Caco-2 (cell line): ENCODE measurements around the gene OR5AU1. TPM values are rescaled to one million over a fixed set of nuclear protein-coding genes. Genes with fewer than 3 reads are reported as not detected.

Experiments
- Bru-seq: library from RNA; stranded (reverse); fragments of 400-500 nt; gene quantifications from one replicate; lab custom pipeline; 2021; lab: Mats Ljungman, UMichigan
- BruChase-seq, 2 experiments: library from RNA; stranded (reverse); fragments of 400-500 nt; gene quantifications; one replicate each; lab custom pipeline; 2021; lab: Mats Ljungman, UMichigan
- BruUV-seq: library from RNA; stranded (reverse); fragments of 400-500 nt; replicated peaks from 2 replicates; lab custom pipeline; 2021; lab: Mats Ljungman, UMichigan
- CTCF ChIA-PET: fragments of 300-600 bp; sonication (Branson Sonifier 250); formaldehyde crosslinking; loops from one replicate; lab custom pipeline; 2022; ENCODE audit warnings: antibody characterized with exemption; lab: Charles Lee
- POLR2A ChIA-PET: fragments of 300-600 bp; sonication (Branson Sonifier 250); formaldehyde crosslinking; loops from one replicate; lab custom pipeline; 2022; ENCODE audit warnings: antibody characterized with exemption; lab: Charles Lee
- DNase-seq, 2 experiments: peaks; one replicate each; pipeline versions ENCODE4 v3.0.0 to v3.0.0-alpha.2; 2020 to 2022
- H3K27me3 ChIP-seq: replicated peaks from 2 replicates; pipeline ENCODE4 v1.6.0; 2011; ENCODE audit warnings: low read length; ENCODE audit not compliant: control insufficient read depth, insufficient read depth
- H3K36me3 ChIP-seq: 2 replicates; pipeline ENCODE4 v1.5.1; 2011; ENCODE audit warnings: low read length; ENCODE audit not compliant: control insufficient read depth, insufficient read depth
- H3K4me1 ChIP-seq: fragments of 250-450 bp; sonication (Bioruptor Pico); 2 replicates; pipeline ENCODE4 v1.5.1; 2020; ENCODE audit warnings: mild to moderate bottlenecking
- H3K4me3 ChIP-seq: 2 replicates; pipeline ENCODE4 v1.5.1; 2011; ENCODE audit warnings: low read depth, mild to moderate bottlenecking, control low read depth, low read length
- H3K9me3 ChIP-seq: fragments of 250-450 bp; sonication (Bioruptor Pico); 2 replicates; pipeline ENCODE4 v1.5.1; 2020; ENCODE audit warnings: mild to moderate bottlenecking, moderate library complexity
- H3K27ac Mint-ChIP-seq: one replicate; pipeline ENCODE4 v1.8.0; 2022; ENCODE audit warnings: mixed read lengths; ENCODE audit not compliant: unreplicated experiment
- H3K27me3 Mint-ChIP-seq: one replicate; pipeline ENCODE4 v1.8.0; 2022; ENCODE audit warnings: mixed read lengths; ENCODE audit not compliant: insufficient read depth, unreplicated experiment
- H3K36me3 Mint-ChIP-seq: one replicate; pipeline ENCODE4 v1.8.0; 2022; ENCODE audit warnings: mild to moderate bottlenecking, mixed read lengths; ENCODE audit not compliant: insufficient read depth, unreplicated experiment
- H3K4me1 Mint-ChIP-seq: one replicate; pipeline ENCODE4 v1.8.0; 2022; ENCODE audit warnings: low read depth, mixed read lengths; ENCODE audit not compliant: unreplicated experiment
- H3K4me3 Mint-ChIP-seq: one replicate; pipeline ENCODE4 v1.8.0; 2022; ENCODE audit warnings: mild to moderate bottlenecking, moderate library complexity, mixed read lengths; ENCODE audit not compliant: unreplicated experiment
- H3K9me3 Mint-ChIP-seq: one replicate; pipeline ENCODE4 v1.8.0; 2022; ENCODE audit warnings: mixed read lengths; ENCODE audit not compliant: unreplicated experiment
- CTCF ChIP-seq, 2 experiments: fragments of 200-600 bp in 1 of 2; IDR thresholded peaks; 1 replicate in 1 of 2; 2 replicates in 1 of 2; pipeline versions ENCODE4 v1.5.1 to v1.8.0; 2011 to 2022; ENCODE audit warnings: antibody characterized with exemption in 1 of 2, control low read depth in 1 of 2, inconsistent platforms in 1 of 2, low read depth in 1 of 2, low read length in 1 of 2, mild to moderate bottlenecking in 1 of 2, moderate library complexity in 1 of 2; ENCODE audit not compliant: insufficient read depth in 1 of 2, severe bottlenecking in 1 of 2, unreplicated experiment in 1 of 2
- intact Hi-C: fragments of 100-400 bp; cut with micrococcal nuclease; formaldehyde crosslinking; loops from one replicate; pipeline ENCODE4 v1.10.0; 2022; ENCODE audit not compliant: unreplicated experiment
- long read RNA-seq: library from polyadenylated mRNA; stranded (forward); transcript quantifications from one replicate; pipeline ENCODE4 v2.0.0, GENCODE V29; 2022
- total RNA-seq: library from RNA; stranded (reverse); gene quantifications from 2 replicates; pipeline ENCODE4 v1.2.3, GENCODE V29; 2022

Gene OR5AU1
- total RNA-seq (not detected in 2 replicates), Bru-seq, nascent RNA (percentile 15 among the genes with signal in this experiment), BruChase-seq, experiment 1, labeled RNA remaining after a 2-hour chase (percentile 20 among the genes with signal in this experiment), BruChase-seq, experiment 2, labeled RNA remaining after a 6-hour chase (percentile 17 among the genes with signal in this experiment)
- long read RNA-seq, result 0 reads

- H3K9me3 ChIP-seq, result no peaks in the 10 kb centered on the region
- no peak for TF ChIP-seq CTCF (IDR thresholded peaks at IDR 0.05; ENCODE audit: insufficient read depth in 1 of 2, low read depth in 1 of 2, low read length in 1 of 2, severe bottlenecking in 1 of 2, unreplicated experiment in 1 of 2)
- intact Hi-C loops, result no loop called here
- Mint-ChIP-seq H3K9me3 (no peaks in the 10 kb centered on the region), H3K27me3 (peaks cover 13% of the 10 kb centered on the region), H3K4me3 (no peak within 1 kb of the TSS), H3K27ac (no peak within 1 kb of the TSS), H3K36me3 (no peaks in the 10 kb centered on the region), H3K4me1 (no peaks in the 10 kb centered on the region)
- ChIA-PET CTCF (no interaction called here), POLR2A (no interaction called here)
- H3K4me3 ChIP-seq, result no peak within 1 kb of the TSS
- BruUV-seq, result no TSS peak
- no peak for DNase-seq
- H3K27me3 ChIP-seq, result no peaks in the 10 kb centered on the region
- no peaks in the 10 kb centered on the region for H3K4me1 ChIP-seq
- H3K36me3 ChIP-seq, result no peaks in the 10 kb centered on the region
Measured at GRCh38 chr14:21155963-21156362, at the start of gene OR5AU1. Gene OR5AU1 (minus strand): TSS chr14:21156063. CDS start chr14:21155872, 191 bp downstream.

- H3K36me3 Mint-ChIP-seq, result peaks cover 97% of the 10 kb centered on the region
- no TSS peak for BruUV-seq
- H3K4me3 Mint-ChIP-seq, result no peak overlapping the region
- no peak overlapping the region for H3K4me3 ChIP-seq
- no peaks in the 10 kb centered on the region for H3K27me3 ChIP-seq
- no peaks in the 10 kb centered on the region for H3K9me3 Mint-ChIP-seq
- peaks cover 25% of the 10 kb centered on the region for H3K4me1 Mint-ChIP-seq
- DNase-seq, result no peak
- H3K9me3 ChIP-seq, result no peaks in the 10 kb centered on the region
- CTCF ChIA-PET, result no interaction called here
- H3K36me3 ChIP-seq, result no peaks in the 10 kb centered on the region; the same call in 1 of the 2 replicates
- intact Hi-C loops, result no loop called here
- no peaks in the 10 kb centered on the region for H3K4me1 ChIP-seq
- no peaks in the 10 kb centered on the region for H3K27me3 Mint-ChIP-seq
- no peak for TF ChIP-seq CTCF (IDR thresholded peaks at IDR 0.05; ENCODE audit: insufficient read depth in 1 of 2, low read depth in 1 of 2, low read length in 1 of 2, severe bottlenecking in 1 of 2, unreplicated experiment in 1 of 2)
- POLR2A ChIA-PET, result no interaction called here
- H3K27ac Mint-ChIP-seq, result no peak overlapping the region
Measured at GRCh38 chr14:21205026-21205677, 49.3 kb upstream of the OR5AU1 start.

GRCh38 chr14:21204167-21205025 is 48.5 kb upstream of the OR5AU1 start:
- CTCF ChIA-PET, result no interaction called here
- POLR2A ChIA-PET, result interaction anchor here (0.5 kb wide), 1 partner anchor 272 kb away, joined by 3 read pairs; the partner anchor contains the start of genes RAB2B and TOX4
- no peaks in the 10 kb centered on the region; the same call in 1 of the 2 replicates for H3K36me3 ChIP-seq

More at GRCh38 chr14:21204167-21205025, 48.5 kb upstream of the OR5AU1 start:
- Mint-ChIP-seq H3K4me3 (no peak overlapping the region), H3K9me3 (no peaks in the 10 kb centered on the region), H3K36me3 (peaks cover 97% of the 10 kb centered on the region), H3K4me1 (peaks cover 25% of the 10 kb centered on the region), H3K27ac (peak overlapping the region; percentile 36), H3K27me3 (no peaks in the 10 kb centered on the region)
- H3K27me3 ChIP-seq, result no peaks in the 10 kb centered on the region
- no peak overlapping the region for H3K4me3 ChIP-seq
- H3K4me1 ChIP-seq, result no peaks in the 10 kb centered on the region
- BruUV-seq, result no TSS peak
- intact Hi-C loops, result no loop called here
- no peak for DNase-seq
- no peaks in the 10 kb centered on the region for H3K9me3 ChIP-seq
- TF ChIP-seq CTCF (IDR thresholded peaks at IDR 0.05; ENCODE audit: insufficient read depth in 1 of 2, low read depth in 1 of 2, low read length in 1 of 2, severe bottlenecking in 1 of 2, unreplicated experiment in 1 of 2), result no peak
